MV-4-11 (cell line): ENCODE measurements around the gene TRIM62.
"Not testable (repeated sequence)": the region's sequence is repeated elsewhere in the genome, so short reads cannot be mapped to it uniquely, and the experiment has no call there.

ENCODE experiments used
- DNase-seq: peaks from one replicate; lab custom pipeline; 2025; lab: John Stamatoyannopoulos, UW

Gene TRIM62

DNA sequence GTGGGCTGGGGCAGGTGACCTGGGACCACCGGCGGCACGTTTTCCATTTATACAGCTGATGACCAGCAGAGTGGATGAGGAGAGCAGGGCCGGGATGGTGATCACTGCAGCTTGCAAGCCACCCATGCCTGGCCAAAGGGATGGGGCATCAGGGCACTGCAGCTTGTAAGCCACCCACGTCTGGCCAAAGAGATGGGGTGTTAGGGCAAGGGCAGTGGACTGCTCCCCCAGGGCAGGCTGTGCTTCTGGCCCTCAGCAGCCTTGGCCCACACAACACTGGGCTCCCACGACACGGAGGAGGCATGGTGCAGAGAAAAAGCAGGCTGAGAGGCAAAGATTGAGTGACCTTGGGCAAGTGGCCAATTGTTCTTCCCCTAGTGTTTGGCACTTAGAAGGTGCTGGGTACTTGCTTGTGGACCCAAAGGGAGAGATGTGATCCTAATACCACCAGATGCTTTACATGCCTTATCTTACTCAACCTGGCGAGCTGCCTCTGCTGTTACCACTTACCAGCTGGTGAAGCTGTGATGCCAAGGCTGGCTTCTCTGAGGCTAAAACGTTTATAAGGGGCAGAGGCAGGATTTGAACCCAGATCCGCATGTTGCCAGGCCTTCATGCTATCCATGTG lies 48.3 kb downstream of the TRIM62 start:
- DNase-seq = no peak

DNA sequence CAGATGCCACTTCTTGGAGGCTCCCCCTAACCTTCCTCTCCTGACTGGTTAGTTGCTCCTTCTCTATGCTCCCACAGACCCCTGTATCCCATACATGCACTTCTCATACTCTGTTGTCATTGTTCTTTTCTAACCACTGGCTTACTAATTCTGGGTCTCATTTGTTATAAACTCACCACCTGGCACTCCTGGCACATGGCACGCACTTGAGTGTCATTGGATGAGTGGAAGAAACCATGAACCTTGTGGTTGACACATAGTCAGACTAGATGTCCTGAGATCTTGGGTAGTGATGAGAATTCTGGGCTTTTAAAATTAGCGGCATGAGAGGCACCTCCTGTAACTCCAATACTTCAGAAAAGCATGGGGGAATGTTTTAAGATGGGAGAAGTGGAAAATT lies 49.3 kb downstream of the TRIM62 start:
- DNase-seq = no peak

DNA sequence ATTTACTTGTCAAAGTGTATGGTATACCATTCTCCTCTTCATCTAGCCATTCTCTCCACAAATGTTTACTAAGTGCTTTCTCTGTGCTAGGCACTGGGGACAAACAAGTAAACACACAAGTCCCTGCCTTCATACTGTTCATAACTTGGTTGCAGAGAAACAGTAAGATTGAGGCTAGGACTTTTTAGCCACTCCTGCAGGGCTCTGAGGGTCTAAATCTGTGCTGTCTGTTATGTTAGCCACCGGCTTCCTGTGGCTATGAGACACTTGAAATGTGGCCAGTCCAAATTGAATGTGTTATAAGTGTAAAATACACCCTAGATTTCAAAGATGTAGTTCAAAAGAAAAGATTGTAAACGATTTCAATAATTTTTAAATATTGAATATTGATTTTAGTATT lies 50.7 kb downstream of the TRIM62 start:
- no peak for DNase-seq

DNA sequence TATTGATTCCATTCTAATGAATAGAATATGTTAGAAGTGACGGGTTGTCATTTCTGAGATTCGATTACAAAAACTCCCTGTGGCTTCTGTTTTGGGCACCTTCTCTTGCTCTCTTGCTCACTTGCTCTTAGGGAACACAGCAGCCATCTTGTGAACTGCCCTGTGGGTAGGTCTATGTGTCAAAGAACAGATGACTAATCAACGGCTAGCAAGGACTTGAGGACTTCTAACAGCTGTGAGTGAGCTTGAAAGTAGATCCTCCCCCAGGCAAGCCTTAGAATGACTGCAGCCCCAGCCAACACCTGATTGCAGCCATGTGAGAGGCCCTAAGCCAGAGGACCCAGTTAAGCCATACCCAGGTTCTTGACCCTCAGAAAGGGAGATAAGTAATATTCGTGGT lies 51.5 kb downstream of the TRIM62 start:
- peak; percentile 83 for DNase-seq

DNA sequence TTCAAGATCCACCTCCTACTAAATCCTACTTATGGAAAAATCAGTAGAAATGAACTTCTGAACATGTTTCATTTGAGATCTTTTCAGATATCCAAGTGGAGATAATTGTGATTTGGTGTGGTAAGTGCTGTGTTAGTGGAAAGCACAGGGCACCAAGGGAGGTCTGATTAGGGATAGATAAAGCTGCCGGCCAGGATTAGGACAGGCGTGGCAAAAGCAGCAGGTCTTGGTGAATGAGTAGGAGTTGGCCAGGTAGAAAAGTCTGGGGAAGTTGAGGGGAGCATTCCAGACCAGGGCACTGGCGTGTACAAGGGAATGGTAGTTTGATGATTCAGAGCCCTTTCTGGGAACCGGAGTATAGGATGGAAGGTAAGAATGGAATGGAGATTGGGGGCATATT lies 53.1 kb downstream of the TRIM62 start:
- no peak for DNase-seq

DNA sequence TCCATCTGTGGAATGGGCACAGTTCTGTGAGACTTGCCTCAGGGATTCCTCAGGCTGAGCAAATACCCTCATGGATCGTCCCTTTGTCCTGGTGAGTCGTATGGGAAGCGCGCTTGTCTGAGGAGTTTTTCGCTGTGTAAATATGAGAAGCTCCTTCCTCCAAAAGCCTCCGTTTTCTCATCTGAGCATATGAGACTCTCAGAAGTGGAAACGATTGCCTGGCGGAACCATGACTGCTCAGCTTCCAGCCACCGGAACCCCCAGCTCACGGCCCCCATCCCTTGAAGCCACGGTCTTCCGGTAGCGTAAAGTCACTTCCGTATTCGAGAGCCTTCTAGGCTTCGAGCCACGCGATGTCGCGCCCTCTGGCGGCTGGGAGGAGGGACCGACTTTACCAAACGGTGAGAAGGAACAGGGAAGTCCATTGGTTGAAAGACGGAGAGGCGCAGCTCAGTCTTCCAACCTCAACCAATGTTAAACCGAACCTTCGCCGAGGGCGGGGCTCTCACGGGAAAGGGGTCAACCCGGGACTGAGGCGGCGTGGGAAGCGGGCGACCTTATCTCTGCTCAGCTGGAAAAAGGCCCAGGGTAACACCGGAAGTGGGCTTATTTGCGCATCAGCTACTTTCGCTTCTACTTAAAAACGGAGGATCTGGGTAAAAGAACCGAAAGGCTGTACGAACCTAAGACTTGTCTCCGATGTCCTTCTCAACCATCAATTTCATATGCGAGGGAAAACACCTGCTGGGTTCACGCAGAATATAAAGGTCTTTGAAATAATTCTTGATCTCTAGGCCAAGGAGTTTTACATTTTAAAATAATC lies 54.6 kb downstream of the TRIM62 start:
- DNase-seq = peak; percentile 100

DNA sequence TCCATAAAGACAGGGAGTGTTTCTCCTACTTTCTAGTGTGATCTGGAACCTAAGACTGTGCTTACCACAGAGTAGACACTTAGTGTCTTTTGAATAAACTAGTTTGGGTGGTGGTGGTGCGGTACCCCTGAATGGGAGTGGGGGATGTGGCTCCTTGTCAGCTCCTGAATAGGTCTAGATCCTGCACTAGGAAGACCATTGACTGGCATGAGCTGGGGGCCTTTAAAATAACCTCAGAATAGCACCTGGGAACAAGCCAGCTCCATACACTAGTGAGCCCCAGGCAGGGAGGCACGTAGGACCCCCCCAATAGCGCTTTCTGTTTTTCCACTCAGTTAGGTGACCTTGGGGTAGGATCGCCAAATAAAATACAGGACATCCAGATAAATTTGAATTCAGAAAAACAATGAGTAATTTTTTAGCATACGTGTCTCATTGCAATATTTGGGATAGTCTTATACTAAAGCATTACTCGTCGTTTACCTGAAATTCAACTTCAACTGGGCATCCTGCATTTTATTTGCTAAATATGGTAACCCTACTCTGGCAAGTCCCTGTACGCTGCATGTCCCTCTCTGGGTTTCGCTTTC lies 55.3 kb downstream of the TRIM62 start:
- DNase-seq = no peak

DNA sequence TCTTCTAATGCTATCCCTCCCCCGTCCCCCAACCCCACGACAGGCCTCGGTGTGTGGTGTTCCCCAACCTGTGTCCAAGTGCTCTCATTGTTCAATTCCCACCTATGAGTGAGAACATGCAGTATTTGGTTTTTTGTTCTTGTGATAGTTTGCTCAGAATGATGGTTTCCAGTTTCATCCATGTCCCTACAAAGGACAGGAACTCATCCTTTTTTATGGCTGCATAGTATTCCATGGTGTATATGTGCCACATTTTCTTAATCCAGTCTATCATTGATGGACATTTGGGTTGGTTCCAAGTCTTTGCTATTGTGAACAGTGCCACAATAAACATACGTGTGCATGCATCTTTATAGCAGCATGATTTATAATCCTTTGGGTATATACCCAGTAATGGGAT lies 57.2 kb downstream of the TRIM62 start:
- not testable (repeated sequence) for DNase-seq

DNA sequence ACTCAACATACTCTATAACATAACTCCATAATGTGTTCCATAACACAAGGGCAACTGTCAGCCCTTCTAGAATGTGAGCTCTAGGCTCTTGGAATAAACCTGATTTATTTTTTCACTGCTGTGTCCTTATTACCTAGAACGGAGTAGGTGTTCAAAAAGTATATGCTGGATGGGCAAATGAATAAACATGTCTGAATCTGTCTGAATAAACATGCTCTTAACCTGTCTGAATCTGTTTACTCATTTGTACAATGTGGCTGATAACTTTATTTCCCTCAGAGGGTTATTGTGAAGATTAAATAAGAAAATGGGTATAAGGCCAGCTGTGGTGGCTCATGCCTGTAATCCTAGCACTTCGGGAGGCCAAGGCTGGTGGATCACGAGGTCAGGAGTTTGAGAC lies 58.6 kb downstream of the TRIM62 start:
- no peak for DNase-seq

DNA sequence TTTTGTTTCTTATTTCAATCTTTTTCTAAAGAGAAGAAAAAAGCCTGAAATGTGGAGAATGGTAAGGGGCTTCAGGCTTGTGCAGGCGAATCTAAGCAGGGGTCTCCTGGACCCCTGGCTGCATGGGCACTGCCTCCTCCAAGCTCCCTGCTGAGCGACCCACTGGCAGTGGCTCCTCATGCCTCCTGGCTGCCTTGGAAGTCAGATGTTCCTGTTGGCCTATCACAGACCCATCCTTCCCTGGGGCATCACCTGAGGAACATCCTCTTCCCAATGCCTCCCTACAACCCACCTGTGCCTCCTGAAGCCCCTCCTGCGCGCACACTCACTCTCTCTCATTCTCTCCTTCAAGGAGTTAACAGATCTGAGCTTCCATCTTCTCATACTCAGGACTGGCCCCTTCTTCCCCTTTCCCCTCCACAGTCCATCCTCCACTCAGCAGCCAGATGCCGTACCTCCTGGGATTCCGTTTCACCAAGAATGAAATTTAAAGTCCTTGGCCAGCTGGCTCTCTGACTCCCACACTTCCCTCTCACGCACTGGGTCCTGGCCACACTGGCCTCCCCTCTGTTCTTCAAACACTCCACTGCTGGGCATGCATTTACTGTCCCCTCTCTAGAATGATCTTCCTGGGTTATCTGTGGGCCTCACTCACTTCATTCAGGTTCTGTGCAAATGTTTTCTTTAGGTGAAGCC lies 59.2 kb downstream of the TRIM62 start:
- DNase-seq = no peak

DNA sequence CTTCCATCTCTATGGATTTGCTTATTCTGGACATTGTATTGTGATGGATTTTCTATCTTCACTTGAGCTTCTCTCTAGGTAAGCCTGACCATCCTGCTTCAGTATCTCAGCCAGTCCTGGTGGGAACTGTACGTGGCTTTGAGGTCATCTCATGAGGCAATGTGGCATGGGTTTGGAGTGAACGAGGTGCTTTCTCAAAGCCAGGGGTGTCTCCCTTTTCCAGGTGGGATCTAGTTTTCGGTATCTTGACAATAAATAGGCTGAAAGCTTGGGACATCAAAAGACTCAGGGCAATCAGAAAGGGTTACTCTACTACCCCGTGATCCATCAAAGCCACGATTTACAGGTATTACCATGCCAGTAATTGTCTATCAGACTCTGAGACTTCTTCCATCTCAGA lies 60.1 kb downstream of the TRIM62 start:
- DNase-seq = no peak

DNA sequence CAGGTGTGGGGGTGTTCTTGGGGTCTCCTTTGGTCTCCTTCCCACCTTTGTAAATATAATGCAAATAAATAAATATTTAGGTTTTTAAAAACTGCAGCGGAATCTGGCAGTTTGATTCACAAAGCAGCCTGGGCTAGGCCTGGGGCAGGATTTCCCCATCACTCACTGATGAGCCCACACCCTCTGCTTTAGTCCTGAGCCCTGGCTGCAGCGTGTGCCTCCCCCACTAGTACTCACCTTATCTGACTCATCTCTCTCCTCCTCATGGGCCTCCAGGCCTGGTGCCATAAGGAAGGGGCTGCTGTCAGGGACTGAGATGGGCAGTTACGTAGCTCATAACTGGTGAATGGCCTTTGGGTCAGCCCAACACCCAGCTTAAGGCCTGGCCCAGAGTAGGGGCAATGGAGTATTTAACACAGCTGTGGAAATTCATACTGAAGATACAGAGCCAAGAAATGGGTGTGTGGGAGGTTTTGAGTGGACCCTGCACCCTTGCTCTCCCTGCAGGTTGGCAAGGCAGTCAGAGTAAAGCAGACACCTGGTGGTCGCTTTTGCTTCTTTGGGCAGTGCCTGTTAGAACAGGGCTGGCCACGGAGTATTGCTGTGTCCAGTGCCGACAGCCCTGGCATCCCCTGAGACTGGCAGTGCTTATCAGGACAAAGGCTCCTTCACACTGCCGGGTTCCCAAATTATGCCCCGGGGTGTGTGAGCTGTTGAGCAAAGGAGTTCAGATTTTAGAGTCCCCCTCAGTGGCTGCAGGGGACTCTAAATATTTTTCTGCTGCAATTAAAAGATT lies 61.2 kb downstream of the TRIM62 start:
- DNase-seq = no peak

DNA sequence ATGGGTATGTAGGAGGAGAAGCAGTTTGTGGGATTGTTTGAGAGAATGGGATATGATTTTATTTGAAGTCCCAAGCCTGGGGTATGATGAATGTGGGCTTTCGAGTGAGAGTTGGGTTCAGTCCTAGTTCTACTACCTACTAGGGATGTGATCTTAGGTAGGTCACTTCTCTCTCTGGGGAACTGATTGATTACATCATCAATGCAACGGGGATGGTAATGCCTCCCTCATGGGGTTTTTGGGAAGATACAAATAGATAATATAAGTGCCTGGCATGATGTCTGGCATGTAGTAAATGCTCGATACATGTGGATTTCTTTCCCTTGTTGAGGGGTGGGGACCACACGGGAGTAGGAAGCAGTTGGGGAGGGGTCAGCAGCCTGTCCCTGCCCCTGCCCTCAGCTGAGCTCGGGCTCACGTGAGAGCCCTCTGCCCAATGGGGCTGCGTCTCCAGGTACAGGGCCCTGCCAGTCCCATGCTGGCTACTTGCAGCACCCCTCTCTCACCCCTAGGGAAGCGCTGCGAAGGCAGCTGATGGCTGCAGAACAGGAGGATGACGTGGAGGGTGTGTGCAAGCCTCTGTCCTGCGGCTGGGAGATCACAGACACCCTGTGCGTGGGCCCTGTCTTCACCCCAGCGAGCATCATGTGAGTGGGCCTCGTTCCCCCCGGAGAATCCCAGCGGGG lies 62.2 kb downstream of the TRIM62 start:
- DNase-seq = no peak

DNA sequence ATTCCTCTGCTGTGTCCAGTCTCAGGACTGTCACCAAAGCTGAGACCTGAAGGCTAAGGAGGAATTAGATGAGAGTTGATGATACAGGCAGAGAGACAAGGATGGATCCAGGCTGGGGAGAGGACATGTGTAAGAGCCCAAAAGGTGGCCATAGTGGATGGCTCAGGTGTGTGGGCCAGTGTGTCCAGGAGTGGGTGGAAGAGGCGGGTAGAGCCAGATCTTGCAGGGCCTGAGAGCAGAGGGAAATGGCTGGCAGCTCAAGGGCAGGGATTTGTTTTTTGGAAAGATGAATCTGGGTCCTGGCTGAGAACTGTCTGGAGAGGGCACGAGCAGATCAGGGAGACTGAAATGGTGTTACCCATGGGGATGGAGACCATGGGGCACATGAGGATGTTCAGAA lies 62.8 kb downstream of the TRIM62 start:
- DNase-seq = no peak

DNA sequence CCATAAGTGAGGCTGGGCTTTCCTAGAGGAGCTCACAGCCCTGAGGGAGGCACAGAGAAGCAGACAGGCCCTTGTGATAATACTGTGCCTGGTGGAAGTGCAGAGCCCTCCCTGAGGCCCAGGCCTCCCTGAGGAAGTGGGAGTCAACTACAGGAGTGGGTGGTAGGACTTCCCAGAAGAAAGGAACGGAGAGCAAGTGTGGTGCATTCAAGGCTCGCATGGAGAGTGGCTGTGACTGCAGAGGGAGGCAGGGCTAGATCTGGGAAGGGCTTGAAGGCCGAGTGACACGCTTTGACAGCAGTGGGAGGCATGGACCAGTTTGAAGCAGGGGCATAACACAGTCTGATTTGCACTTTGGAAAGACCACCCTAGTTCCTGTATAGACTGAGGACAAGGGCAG lies 63.6 kb downstream of the TRIM62 start:
- DNase-seq = no peak

DNA sequence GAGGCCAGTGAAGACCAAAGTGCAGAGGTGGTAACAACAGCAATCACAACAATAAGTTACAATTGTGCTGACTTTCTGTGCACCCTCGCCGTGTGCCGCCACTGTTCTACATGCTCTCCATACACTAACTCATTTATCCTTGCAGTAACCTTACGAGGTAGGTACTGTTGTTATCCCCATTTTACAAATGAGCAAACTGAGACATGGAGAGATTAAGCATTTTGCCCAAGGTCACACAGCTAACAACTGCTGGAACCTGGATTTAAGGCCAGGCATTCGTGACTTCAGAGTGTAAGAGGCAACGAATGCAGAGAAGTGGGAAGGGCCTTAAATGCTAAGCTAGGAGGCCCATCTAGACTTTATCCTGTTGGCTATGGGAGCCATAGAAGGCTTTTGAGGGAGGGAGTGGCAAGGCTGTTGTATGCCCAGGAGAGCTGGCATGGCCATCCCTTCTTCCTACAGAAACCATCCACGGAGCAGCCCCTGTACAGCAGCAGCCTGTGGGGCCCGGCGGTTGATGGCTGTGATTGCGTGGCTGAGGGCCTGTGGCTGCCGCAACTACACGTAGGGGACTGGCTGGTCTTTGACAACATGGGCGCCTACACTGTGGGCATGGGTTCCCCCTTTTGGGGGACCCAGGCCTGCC lies 64.3 kb downstream of the TRIM62 start:
- DNase-seq = no peak

DNA sequence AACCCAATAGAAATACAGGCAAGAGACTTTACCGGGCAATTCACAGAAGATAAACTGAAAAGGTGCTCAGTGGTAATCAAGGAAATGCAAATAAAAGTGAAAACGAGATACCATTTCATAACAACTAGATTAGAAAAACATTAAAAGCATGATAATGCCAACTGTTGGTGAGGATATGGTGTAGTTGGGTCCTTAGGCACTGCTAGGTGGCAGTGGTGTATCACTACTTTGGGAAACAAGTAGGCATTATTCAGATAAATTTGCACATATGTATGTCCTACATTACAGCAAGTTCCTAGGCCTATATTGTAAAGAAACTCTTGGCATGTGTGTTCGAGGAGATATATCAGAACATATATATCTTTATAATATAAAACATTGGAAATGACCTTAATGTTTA lies 69.9 kb downstream of the TRIM62 start:
- DNase-seq = peak; percentile 29

DNA sequence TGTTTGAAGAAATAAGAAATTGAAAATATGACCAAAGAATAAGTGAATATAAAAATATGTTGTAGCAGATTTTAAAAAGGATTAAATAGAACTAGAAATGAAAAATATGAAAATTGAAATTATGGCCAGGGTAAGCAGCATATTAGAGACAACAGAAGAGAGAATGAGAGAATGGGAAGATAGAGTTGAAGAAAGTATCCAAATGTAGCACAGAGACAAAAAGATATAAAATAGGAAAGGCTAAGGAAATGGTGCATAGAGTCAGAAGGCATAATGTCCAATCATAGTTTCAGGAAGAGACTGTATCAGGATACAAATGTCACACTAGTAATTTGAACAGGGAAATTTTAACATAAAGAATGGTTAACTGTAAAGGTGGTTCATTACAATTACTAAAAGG lies 71.4 kb downstream of the TRIM62 start:
- DNase-seq = no peak

DNA sequence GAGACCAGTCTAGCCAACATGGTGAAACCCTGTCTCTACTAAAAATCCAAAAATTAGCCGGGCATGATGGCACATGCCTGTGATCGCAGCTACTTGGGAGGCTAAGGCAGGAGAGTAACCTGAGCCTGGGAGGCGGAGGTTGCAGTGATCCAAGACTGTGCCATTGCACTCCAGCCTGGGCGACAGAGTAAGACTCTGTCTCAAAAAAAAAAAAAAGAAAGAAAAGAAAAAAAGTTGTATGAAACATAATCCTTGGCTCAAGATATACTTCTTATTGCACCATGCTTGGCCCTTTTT lies 81.8 kb downstream of the TRIM62 start:
- DNase-seq = not testable (repeated sequence)

DNA sequence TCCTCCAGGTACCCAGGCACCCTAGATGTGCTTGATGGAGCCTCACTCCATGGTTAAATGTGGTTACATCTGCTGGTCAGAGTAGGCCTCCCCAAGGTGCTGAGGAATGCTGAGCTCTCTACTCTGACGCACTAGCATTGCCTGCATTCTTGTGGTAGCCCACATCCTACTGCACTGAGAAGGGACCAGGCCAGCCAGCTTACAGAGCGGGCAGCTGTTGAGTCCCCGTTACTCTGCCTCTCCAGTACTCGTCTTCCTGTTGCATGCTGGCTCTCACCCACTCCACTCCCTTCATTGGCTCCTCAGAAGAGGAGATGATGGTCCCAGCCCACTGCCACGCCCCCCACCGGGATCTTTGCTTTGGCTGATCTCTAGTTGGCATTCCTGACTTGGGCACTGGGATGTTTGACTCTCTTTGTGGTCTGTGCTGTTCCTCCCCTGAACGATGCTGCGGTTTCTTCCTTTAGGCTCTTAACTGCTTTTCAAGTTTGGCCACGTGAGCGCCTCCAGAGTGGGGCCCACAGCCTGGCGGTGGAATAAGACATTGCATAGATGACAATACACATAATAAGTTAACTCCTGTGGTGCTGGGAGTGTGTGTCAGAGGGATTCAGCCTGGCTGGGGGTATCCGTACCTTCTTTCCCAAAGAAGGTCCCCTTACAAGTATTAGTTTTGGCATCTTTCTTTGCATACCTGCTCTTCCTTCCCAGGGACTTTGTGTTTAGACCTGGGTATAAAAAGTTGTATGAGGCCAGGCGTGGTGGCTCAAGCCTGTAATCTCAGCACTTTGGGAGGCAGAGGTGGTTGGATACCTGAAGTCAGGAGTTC lies 82.3 kb downstream of the TRIM62 start:
- DNase-seq = peak; percentile 100
